Erythroblast (primary cell): Measurements from ENCODE around the gene FOXO6.

ENCODE experiments used
- GATA1 ChIP-seq: IDR thresholded peaks from 2 replicates; pipeline ENCODE4 v1.6.1; 2011; ENCODE audit warnings: low read depth, mild to moderate bottlenecking, control low read depth, low read length, moderate library complexity
- POLR2A ChIP-seq: IDR thresholded peaks from 2 replicates; pipeline ENCODE4 v1.6.1; 2011; ENCODE audit warnings: mild to moderate bottlenecking, low read length

GRCh38 chr1:41340655-41341364 is 20.4 kb upstream of the FOXO6 start:
- TF ChIP-seq POLR2A (no peak), GATA1 (no peak)
